Anterior cingulate cortex (tissue), 58 donors: Measurements from ENCODE around the gene VKORC1.

Experiments
- DNase-seq, 58 donors: peaks; one replicate each; lab custom pipeline; 2025; lab: John Stamatoyannopoulos, UW

Gene VKORC1

DNA sequence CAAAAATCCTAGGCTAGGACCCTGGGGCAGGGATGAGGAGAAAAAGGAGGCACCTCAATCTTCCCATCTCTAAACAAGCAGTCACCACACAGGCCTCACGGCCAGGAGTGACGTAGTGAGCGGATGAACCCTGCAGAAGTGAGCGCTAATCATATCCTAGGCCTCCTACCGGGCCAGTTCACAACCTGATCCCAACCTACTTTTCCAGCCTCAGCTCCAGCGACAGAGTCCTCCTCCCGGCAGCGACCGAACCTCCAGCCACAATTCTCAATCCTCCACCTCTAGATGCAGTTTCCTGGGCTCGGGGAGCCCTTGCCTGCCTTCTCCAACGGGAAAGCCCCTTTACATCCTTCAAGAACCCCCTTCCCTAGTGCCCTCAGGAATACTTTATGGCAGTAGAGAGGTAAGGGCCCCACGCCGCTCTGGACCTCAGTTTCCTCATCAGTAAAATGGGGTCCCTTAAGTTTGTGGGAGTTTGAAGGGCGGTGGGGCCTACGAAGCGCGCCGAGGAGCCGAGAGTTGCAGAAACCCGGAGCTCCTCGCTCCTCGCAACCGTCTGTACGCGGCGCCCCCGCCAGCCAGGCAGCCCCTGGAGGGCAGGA, 22.0 kb downstream of the VKORC1 start:
- DNase-seq: peak in 11 of 58 donors; percentile 8 to 41 (median 22)

DNA sequence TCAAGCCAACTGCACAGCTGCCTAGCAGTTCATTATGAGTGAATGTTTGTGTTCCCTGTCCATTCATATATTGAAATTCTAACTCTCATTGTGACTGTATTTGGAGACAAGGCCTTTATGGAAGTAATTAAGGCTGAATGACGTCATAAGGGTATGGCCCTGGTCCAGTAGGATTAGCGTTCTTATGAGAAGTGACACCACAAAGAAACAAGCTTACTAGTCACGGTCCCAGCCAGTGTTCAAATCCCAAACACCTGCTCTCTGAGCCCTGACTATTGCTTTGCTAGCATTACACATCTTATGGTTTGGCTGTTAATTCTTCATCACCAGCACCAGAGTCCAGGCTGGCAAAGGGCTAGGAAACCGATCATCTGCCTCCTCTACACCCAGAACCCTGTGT, 22.7 kb downstream of the VKORC1 start:
- DNase-seq: no peak

DNA sequence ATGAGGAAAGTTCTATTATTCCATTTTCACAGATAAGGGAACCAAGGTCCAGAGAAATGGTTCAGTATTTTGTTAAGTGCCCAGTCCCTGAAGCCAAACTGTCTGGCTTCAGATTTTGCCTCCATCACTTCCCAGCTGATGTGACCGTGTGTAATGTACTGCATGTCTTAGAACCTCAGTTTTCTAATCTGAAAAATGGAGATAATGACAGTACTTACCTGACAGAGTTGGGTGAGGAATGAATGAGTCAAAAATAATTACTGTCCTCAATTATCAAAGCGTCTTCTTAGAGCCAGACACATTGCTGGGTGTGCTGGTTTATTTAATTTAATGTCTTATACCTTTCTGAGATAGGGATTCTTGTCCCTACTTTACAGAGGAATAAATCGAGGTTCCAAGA, 27.3 kb downstream of the VKORC1 start:
- no peak for DNase-seq

DNA sequence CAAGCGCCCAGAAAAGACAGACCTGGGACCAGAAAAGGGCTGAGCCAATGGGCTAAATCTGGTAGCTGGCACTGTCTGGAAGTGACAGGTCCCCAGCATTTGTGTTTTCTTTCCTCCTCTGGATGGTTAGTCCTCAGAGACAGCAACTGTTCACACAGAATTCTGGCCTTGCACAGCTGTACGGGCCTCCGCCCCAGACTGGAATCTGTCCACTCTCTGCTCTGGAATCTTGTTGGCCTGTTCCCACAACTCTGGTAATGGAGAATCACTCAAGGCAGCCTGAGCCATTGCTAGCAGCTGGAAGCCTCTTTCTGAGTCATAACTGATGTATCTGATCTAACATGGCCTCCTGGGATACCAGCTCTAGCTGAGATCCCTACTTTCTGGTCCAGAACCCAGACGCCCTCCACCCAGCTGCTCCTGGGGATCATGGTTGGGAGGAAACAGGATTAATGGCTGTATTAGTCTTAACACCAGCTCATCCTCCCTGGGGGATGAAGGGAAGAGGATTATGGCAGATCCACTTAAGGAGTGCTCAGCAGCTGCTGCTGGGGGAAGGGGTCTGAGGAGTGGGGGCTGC, 29.6 kb downstream of the VKORC1 start:
- no peak for DNase-seq

DNA sequence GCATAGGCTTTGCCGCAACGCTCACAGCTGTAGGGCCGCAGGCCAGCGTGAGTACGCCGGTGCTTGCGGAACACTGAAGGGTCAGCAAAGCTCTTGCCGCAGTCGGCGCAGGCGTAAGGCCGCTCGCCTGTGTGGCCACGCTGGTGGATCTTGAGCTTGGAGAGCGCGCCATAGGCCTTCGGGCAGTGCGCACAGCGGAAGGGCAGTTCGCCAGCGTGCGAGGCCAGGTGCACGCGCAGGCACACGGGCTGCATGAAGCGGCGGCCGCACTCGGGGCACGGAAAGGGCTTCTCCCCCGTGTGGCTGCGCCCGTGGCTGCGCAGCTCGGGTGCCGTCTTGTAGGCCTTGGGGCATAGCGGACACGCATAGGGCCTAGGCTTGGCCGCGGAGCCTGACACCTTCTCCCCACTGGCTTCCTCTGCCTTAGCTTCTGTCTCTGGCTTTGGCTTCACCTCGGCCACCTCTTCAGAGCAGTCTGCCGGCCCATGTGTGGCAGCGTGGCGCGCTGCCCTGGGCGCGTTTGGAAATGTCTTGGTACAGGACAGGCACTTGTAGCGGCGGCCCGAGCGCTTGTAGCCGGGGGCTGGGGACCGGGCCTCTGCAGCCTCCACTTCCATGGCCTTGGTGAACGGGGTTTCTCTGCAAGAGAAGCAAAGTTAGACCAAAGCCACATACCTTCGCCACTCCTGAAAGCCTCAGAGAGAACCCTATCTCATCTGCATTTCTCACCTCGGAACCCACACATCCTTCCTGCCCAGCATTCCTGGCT, 30.6 kb downstream of the VKORC1 start:
- DNase-seq: no peak

DNA sequence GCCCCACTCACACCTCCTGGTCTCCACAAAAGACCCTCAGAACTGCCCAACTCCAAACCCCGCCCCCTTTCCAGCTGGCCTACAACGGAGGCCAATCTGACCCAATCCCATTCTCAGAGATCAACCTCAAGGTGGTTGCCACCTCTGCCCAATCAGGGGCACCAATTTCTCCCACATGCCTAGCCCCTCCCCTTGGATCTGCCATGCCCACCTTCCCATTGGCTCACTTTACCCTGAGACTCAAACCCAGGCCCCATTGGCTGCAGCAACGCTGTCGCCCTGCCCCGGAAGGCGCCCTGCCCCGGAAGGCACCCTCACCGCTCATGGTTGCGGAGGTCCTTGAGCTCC, 31.1 kb downstream of the VKORC1 start:
- no peak for DNase-seq

DNA sequence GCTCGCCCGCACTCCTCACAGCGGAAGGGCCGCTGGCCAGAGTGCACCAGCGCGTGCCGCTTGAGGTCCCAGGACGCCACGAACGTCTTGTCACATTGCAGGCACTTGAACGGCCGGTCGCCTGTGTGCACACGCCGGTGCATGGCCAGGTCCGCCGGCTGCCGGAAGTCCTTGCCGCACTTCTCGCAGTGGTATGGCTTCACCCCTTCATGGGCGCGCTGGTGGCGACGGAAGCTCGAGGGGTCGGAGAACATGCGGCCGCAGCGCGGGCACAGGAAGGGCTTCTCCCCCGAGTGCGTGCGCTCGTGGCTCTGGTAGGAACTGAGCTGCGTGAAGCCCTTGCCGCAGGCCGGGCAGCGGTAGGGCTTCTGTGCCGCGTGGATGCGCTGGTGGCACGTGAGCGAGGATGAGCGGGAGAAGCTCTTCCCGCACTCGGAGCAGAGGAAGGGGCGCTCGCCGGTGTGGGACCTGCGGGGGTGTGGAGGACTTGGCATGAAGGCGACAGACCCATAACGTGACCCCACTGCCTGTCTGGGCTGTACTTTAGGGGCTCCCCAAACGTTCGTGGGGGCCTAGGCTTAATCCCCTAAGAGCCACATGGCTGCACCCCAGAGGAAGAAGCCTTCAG, 32.7 kb downstream of the VKORC1 start:
- DNase-seq: no peak

DNA sequence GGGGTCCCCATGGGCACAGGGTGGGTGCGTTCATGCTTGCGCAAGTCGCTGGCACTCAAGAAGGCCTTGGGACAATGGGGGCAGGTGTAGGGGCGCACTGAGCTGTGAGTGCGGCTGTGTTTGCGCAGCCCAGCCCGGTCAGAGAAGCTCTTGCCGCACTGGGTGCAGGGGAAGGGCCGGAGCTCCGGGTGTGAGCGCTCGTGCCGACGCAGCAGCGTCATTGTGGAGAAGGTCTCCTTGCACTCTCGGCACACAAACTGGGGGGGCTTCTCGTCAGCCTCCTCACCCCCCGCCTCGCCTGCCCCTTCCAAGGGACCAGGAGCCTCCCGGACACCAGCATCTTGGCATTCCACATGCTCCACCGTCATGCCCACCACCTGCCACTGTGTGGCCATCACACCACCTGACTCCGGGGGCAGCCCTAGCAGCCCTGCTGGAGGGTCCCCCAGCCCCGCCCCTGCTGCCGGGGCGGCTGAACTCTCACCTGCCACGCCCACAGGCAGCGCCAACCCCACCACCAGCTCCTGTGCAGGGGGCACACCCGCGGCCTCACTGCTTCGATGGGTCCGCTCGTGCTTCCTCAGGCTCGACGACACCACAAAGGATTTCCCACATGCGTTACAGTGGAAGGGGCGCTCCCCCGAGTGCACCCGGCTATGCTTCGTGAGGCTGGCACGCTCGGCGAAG, 33.3 kb downstream of the VKORC1 start:
- no peak for DNase-seq

DNA sequence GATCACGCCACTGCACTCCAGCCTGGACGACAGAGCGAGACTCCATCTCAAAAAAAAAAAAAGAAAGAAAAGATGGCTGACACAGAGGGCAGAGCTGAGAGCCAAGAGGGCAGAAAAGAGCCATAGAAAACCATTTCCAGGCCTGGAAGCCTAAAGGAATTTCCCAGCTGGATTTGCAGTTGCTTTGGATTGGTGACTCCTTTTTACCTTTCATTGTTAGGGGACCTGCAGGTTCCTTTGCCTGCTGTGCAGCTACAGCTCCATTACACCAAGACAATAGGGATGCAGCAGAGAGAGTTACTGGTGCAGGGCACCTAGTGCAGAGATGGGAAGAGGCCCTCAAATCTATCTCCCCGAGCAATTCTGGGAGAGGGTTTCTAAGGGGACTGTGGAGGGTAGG, 39.0 kb downstream of the VKORC1 start:
- DNase-seq: no peak

DNA sequence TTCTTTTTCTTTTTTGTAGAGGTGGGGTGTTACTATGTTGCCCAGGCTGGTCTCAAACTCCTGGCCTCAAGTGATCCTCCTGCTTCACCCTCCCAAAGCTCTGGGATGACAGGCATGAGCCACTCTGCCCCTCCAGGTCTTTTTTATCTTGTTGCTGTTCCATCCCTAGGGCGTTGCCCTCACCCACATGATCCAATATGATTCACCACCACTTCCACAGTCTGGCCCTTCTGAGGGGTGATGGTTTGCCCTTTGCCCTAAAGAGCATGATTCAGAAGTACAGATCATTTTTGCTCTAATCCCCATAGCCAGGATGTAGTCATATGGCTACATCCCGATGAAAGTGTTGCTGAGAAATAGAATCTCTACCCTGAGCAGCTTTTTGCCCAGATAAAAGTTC, 42.5 kb downstream of the VKORC1 start:
- no peak for DNase-seq

DNA sequence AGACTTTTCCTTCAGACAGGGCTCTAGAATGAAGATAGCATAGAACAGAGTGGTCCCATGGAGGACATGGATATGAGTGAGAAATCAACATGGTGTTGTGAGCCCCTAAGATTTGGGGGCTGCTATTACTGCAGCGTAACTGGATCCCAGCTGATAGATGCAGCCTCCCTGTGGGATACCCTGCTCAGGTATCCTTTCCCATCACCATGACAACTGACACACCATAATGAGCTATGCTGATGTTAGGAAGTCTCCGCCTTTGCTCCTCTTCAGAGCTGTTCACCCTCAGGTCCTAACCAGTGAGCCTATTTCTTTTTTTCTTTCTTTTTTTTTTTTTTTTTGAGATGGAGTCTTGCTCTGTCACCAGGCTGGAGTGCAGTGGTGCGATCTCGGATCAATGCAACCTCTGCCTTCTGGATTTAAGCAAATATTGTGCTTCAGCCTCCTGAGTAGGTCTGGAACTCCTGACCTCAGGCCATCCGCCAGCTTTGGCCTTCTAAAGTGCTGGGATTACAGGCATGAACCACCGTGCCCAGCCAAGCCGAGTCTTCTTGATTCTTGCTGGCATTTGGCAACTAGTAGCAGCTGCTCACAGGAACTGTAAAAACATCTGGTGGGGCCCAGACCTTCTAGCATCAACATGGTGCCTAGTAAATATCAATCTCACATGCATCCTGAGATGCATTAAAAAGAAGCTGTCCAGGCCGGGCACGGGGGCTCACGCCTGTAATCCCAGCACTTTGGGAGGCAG, 44.1 kb downstream of the VKORC1 start:
- no peak for DNase-seq

DNA sequence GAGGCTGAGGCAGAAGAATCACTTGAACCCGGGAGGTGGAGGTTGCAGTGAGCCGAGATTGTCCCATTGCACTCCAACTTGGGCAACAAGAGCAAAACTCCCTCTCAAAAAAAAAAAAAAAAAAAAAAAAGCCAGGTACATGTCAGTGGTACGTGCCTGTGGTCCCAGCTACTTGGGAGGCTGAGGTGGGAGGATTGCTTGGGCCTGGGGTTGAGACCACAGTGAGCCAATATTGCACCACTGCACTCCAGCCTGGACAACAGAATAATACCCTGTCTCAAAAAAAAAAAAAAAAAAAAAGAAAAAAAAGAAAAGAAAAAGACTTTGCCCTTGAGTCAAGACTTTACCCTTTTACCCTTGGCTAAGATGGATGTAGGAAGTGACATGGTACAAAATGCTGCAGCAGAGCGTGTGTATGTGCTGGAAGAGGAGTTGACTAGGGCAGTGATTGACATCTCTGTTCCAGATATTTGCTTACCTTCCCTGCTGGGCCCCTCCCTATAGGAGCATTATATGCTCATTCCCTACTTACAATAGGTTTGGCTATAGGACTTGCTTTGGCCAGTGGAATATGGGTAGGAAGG, 50.6 kb downstream of the VKORC1 start:
- no peak for DNase-seq

DNA sequence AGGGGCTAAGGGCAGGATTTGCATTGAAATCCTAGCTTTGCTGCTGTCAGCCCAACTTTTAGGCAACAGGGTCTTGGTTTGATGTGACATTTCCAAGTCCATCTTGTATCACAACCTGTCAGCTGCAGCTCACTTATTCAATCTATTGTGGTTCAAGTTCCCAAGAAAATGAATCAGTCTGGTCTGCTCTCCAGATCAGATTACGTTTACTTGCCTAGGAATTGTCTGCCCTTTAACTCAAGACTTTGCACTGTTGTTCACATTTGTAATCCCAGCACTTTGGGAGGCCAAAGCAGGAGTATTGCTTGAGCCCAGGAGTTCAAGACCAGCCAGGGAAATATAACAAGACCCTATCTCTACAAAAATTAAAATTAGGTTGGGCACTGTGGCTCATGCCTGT, 51.2 kb downstream of the VKORC1 start:
- no peak for DNase-seq

DNA sequence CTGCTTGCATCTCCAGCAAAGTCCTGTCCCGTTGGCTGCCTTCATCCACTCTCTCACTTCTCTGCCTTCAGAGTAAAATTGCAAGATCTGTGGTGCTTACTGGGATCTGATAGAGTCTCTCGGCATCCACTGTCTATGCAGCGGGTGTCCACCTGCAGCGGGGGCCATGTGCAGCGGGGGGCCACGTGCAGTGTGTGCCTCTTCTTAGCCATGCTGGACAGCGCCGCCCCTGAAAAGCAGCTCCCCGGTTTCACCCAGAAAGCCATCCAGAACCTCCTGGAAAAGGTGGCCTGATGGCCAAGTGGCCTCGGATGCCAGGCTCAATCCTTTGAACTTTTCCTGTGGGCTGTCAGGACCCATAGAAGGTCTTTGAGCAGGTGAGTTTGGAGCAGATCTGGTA, 51.7 kb downstream of the VKORC1 start:
- DNase-seq: no peak
